Measurements from ENCODE around the gene CWC27. TPM values are rescaled to one million over a fixed set of nuclear protein-coding genes. Genes with fewer than 3 reads are reported as not detected.

CWC27 gene
- total and polyA plus RNA-seq, 9 of the 15 experiments (the other 6 are each of a cell fraction or from before 2014, with no cell fraction given) = 19.7 to 49.3 (median 38.3) TPM

DNA sequence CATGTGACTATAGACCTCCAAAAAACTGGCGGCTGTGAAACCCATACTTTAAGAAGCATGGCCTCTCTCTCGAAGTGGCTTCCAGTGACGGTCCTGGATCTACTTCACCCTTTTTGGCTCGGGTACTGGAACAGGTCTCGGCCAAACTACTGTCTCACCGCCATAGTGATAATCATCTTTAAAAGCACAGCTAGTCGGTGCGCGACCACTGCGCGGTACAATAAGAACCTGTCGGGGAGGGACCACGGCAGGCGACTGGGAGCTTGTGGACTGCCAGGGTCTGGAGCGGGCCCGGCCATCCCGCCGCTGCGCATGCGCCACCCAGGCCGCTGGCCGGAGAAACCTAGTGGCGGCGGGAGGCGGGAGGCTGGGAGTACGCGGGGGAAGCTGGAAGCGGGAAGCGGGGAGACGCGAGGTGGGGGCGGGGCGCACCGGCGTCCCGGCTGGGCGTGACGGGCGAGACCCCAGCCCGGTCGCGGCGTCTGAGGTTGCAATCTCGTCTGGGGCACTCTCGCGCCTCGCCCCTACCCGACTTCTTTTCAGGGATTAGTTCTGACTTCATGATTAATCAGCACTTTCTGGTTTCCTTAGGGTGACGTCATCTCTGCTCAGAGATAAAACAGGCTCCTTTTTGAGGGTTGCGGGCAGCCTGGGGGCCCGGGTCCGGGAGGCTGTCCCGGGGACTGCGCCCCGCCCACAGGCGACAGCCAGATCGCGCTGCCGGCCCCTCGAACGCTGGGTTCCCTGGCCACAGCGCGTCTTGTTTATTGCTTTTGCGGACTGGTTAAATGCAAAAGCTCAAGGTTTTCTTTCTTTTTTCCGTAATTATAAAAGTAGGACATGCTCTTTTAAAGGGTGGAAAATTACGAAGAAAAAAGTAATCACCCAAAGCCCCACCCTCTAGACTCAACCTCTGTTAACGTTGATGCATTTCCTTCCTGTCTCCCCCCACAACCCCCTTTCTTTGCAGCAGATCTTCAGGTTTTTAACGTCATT, 266.8 kb downstream of the CWC27 start (continued):
- TF ChIP-seq, protein P1, sequence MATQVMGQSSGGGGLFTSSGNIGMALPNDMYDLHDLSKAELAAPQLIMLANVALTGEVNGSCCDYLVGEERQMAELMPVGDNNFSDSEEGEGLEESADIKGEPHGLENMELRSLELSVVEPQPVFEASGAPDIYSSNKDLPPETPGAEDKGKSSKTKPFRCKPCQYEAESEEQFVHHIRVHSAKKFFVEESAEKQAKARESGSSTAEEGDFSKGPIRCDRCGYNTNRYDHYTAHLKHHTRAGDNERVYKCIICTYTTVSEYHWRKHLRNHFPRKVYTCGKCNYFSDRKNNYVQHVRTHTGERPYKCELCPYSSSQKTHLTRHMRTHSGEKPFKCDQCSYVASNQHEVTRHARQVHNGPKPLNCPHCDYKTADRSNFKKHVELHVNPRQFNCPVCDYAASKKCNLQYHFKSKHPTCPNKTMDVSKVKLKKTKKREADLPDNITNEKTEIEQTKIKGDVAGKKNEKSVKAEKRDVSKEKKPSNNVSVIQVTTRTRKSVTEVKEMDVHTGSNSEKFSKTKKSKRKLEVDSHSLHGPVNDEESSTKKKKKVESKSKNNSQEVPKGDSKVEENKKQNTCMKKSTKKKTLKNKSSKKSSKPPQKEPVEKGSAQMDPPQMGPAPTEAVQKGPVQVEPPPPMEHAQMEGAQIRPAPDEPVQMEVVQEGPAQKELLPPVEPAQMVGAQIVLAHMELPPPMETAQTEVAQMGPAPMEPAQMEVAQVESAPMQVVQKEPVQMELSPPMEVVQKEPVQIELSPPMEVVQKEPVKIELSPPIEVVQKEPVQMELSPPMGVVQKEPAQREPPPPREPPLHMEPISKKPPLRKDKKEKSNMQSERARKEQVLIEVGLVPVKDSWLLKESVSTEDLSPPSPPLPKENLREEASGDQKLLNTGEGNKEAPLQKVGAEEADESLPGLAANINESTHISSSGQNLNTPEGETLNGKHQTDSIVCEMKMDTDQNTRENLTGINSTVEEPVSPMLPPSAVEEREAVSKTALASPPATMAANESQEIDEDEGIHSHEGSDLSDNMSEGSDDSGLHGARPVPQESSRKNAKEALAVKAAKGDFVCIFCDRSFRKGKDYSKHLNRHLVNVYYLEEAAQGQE (IDR thresholded peaks at IDR 0.05; ENCODE audit: borderline replicate concordance) = peak; percentile 35; the same call in 1 of the 2 replicates
- TF ChIP-seq, protein P1 (CRISPR knock-in tag; IDR thresholded peaks at IDR 0.05; ENCODE audit: low read depth) = peak; percentile 64; the same call in 1 of the 2 replicates
- TF ChIP-seq BCL6 (CRISPR knock-in tag; IDR thresholded peaks at IDR 0.05) (peak; percentile 24; the same call in 1 of the 2 replicates), FUS (optimal IDR thresholded peaks at IDR 0.05; ENCODE audit: low read depth, low read length) (no peak), MAFK (IDR thresholded peaks at IDR 0.05; ENCODE audit: low read length) (peak; percentile 90), NFRKB (IDR thresholded peaks at IDR 0.05; ENCODE audit: low read depth) (peak; percentile 64; the same call in 1 of the 2 replicates), RBM25 (IDR thresholded peaks at IDR 0.05; ENCODE audit: low read depth, low read length, severe bottlenecking) (no peak), TAL1 (IDR thresholded peaks at IDR 0.05) (no peak)
- TF ChIP-seq, protein P2, sequence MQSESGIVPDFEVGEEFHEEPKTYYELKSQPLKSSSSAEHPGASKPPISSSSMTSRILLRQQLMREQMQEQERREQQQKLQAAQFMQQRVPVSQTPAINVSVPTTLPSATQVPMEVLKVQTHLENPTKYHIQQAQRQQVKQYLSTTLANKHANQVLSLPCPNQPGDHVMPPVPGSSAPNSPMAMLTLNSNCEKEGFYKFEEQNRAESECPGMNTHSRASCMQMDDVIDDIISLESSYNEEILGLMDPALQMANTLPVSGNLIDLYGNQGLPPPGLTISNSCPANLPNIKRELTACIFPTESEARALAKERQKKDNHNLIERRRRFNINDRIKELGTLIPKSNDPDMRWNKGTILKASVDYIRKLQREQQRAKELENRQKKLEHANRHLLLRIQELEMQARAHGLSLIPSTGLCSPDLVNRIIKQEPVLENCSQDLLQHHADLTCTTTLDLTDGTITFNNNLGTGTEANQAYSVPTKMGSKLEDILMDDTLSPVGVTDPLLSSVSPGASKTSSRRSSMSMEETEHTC (IDR thresholded peaks at IDR 0.05) = 0 out of 2 replicates have a peak, but pooled peaks have one; percentile 30
- TF ChIP-seq, protein P3, sequence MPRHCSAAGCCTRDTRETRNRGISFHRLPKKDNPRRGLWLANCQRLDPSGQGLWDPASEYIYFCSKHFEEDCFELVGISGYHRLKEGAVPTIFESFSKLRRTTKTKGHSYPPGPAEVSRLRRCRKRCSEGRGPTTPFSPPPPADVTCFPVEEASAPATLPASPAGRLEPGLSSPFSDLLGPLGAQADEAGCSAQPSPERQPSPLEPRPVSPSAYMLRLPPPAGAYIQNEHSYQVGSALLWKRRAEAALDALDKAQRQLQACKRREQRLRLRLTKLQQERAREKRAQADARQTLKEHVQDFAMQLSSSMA (CRISPR knock-in tag; IDR thresholded peaks at IDR 0.05) = no peak
- TF ChIP-seq, protein P4, sequence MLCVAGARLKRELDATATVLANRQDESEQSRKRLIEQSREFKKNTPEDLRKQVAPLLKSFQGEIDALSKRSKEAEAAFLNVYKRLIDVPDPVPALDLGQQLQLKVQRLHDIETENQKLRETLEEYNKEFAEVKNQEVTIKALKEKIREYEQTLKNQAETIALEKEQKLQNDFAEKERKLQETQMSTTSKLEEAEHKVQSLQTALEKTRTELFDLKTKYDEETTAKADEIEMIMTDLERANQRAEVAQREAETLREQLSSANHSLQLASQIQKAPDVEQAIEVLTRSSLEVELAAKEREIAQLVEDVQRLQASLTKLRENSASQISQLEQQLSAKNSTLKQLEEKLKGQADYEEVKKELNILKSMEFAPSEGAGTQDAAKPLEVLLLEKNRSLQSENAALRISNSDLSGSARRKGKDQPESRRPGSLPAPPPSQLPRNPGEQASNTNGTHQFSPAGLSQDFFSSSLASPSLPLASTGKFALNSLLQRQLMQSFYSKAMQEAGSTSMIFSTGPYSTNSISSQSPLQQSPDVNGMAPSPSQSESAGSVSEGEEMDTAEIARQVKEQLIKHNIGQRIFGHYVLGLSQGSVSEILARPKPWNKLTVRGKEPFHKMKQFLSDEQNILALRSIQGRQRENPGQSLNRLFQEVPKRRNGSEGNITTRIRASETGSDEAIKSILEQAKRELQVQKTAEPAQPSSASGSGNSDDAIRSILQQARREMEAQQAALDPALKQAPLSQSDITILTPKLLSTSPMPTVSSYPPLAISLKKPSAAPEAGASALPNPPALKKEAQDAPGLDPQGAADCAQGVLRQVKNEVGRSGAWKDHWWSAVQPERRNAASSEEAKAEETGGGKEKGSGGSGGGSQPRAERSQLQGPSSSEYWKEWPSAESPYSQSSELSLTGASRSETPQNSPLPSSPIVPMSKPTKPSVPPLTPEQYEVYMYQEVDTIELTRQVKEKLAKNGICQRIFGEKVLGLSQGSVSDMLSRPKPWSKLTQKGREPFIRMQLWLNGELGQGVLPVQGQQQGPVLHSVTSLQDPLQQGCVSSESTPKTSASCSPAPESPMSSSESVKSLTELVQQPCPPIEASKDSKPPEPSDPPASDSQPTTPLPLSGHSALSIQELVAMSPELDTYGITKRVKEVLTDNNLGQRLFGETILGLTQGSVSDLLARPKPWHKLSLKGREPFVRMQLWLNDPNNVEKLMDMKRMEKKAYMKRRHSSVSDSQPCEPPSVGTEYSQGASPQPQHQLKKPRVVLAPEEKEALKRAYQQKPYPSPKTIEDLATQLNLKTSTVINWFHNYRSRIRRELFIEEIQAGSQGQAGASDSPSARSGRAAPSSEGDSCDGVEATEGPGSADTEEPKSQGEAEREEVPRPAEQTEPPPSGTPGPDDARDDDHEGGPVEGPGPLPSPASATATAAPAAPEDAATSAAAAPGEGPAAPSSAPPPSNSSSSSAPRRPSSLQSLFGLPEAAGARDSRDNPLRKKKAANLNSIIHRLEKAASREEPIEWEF (CRISPR knock-in tag; IDR thresholded peaks at IDR 0.05) = peak; percentile 72; the same call in 1 of the 2 replicates

Data from K562 (cell line).